ENCODE results near the gene RAPSN. TPM values are rescaled to one million over a fixed set of nuclear protein-coding genes. Genes with fewer than 3 reads are reported as not detected.

RAPSN gene
- total and polyA plus RNA-seq, 2 donors (not counting 1 experiment from before 2014, with no cell fraction given), result 0.25 to 1.0 TPM

- H3K4me3 Mint-ChIP-seq, result peak overlapping the region; percentile 100
- ATAC-seq (ENCODE audit: low read depth) (no peak), DNase-seq (peak; percentile 21)
- no peaks in the 10 kb centered on the region for H3K27me3 Mint-ChIP-seq
- Histone ChIP-seq H3K9ac (ENCODE audit: low read length) (peak overlapping the region; percentile 97), H3K79me2 (ENCODE audit: control insufficient read depth, insufficient read depth, low read length) (peaks cover 29% of the 10 kb centered on the region), H3K4me2 (replicated peaks; ENCODE audit: low read depth, low read length, poor library complexity, severe bottlenecking) (peak overlapping the region; percentile 73), H2AFZ (ENCODE audit: insufficient read depth, low read depth, low read length, poor library complexity, severe bottlenecking) (peak overlapping the region; percentile 100), H3K27me3 (replicated peaks in 1 of 4; ENCODE audit: control extremely low read depth in 1 of 4, control insufficient read depth in 3 of 4, insufficient read depth in 4 of 4, low read length in 3 of 4) (no peaks in the 10 kb centered on the region), H3K9me3 (ENCODE audit: control extremely low read depth in 1 of 3, control insufficient read depth in 2 of 3, insufficient read depth in 1 of 3, low read length in 2 of 3) (no peaks in the 10 kb centered on the region), H3K4me1 (ENCODE audit: control insufficient read depth in 2 of 2, insufficient read depth in 2 of 2, low read length in 2 of 2) (peaks cover 9 to 22% of the 10 kb centered on the region in 2 donors), H4K20me1 (ENCODE audit: control insufficient read depth, insufficient read depth, low read length, poor library complexity, severe bottlenecking) (no peaks in the 10 kb centered on the region), H3K27ac (ENCODE audit: low read length in 2 of 2) (peak overlapping the region; percentile 72 to 94), H3K4me3 (ENCODE audit: control extremely low read depth in 1 of 5, extremely low read depth in 1 of 5, insufficient read depth in 1 of 5, low read depth in 2 of 5, low read length in 4 of 5) (peak overlapping the region; percentile 88 to 99 (median 93)), H3K36me3 (replicated peaks in 1 of 2; ENCODE audit: control extremely low read depth in 1 of 2, control insufficient read depth in 1 of 2, extremely low read depth in 1 of 2, insufficient read depth in 2 of 2, low read length in 1 of 2) (peaks cover 0 to 25% of the 10 kb centered on the region in 2 experiments)
- H3K4me1 Mint-ChIP-seq, result peaks cover 25% of the 10 kb centered on the region
- TF ChIP-seq CTCF (IDR thresholded peaks at IDR 0.05) (no peak), EZH2 (IDR thresholded peaks at IDR 0.05; ENCODE audit: borderline replicate concordance, insufficient read depth, low read depth, low read length, poor library complexity, severe bottlenecking) (no peak)
- 0% methylated on average over 13 of the region's 14 CpGs for WGBS (ENCODE audit: insufficient coverage)
- intact Hi-C loops (cut with micrococcal nuclease), result loop anchor here (1.0 to 5.0 kb wide), 13 partner anchors 17 to 725 kb away; partner anchors contain the start of genes ACP2, AGBL2, ARHGAP1 and CELF1
- H3K9me3 Mint-ChIP-seq (ENCODE audit: insufficient read depth), result no peaks in the 10 kb centered on the region
- H3K27ac Mint-ChIP-seq, result peak overlapping the region; percentile 50
- POLR2A ChIA-PET, result interaction anchor here (0.5 to 1.7 kb wide), 4 partner anchors 14 to 177 kb away, joined by 3 to 10 read pairs (median 4); partner anchors contain the start of gene ACP2
- CTCF ChIA-PET, result interaction anchor here (1.2 to 4.3 kb wide), 2 partner anchors 14 to 29 kb away, joined by 3 to 35 read pairs; no protein-coding TSS in a partner anchor
These were observed 23.3 kb downstream of the RAPSN start for GRCh38 chr11:47425611-47426010.

DNA sequence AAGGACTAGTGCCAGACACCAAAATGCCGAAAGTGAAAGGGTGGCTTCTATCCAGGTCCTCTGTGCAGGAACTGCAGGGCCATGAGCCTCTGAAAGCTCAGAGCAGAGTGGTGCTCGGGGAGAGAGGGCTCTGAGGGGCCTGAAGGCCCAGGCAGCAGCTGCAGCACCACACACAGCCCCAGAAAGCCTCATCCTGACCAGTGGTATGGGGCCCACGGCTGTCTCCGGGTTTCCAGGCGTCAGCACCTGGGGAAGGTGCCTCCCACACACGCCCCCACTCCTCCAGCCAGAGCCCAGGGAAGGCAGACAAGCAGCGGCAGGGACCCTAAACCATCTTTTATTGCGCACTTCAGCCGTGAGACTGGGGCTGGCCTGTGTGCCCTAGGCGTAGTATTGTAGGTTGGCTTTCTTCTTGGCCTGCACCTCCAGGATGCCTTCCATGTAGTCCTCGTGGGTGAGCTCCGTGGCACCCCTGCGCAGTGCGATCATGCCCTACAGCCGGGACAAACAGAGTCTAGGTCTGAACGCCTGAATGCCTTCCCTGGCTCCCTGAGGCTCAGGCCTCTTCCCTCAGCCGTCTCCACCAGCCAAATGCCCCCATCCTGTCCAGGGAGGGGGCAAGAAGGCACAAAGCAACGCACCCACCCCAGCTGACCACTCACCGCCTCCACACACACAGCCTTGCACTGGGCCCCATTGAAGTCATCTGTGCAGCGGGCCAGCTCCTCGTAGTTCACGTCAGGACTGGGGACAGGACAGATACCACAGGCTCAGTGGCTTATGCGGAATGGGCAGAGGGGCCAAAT, 30.3 kb downstream of the RAPSN start:
- H3K27me3 ChIP-seq (replicated peaks in 1 of 4; ENCODE audit: control extremely low read depth in 1 of 4, control insufficient read depth in 3 of 4, insufficient read depth in 4 of 4, low read length in 3 of 4), result no peaks in the 10 kb centered on the region
- H3K9me3 ChIP-seq (ENCODE audit: control extremely low read depth in 1 of 3, control insufficient read depth in 2 of 3, insufficient read depth in 1 of 3, low read length in 2 of 3), result no peaks in the 10 kb centered on the region
- no peak for DNase-seq
- no peak overlapping the region for H3K27ac ChIP-seq (ENCODE audit: low read length in 2 of 2)
- no peak for ATAC-seq (ENCODE audit: low read depth)
- no peak overlapping the region for H2AFZ ChIP-seq (ENCODE audit: insufficient read depth, low read depth, low read length, poor library complexity, severe bottlenecking)
- H3K4me1 Mint-ChIP-seq, result no peaks in the 10 kb centered on the region
- no peak overlapping the region for H3K27ac Mint-ChIP-seq
- no peaks in the 10 kb centered on the region for H3K4me1 ChIP-seq (ENCODE audit: control insufficient read depth in 2 of 2, insufficient read depth in 2 of 2, low read length in 2 of 2)
- intact Hi-C loops (cut with micrococcal nuclease), result no loop called here
- 95% methylated on average over 23 of the region's 23 CpGs for WGBS (ENCODE audit: insufficient coverage)
- ChIA-PET CTCF (interaction anchor here (1.7 kb wide), 1 partner anchor 46 kb away, joined by 4 read pairs; no protein-coding TSS in a partner anchor), POLR2A (no interaction called here)
- no peak overlapping the region for H3K4me3 ChIP-seq (ENCODE audit: control extremely low read depth in 1 of 5, extremely low read depth in 1 of 5, insufficient read depth in 1 of 5, low read depth in 2 of 5, low read length in 4 of 5)
- no peak overlapping the region for H3K9ac ChIP-seq (ENCODE audit: low read length)
- H3K4me2 ChIP-seq (replicated peaks; ENCODE audit: low read depth, low read length, poor library complexity, severe bottlenecking), result no peak overlapping the region
- TF ChIP-seq CTCF (IDR thresholded peaks at IDR 0.05) (no peak), EZH2 (IDR thresholded peaks at IDR 0.05; ENCODE audit: borderline replicate concordance, insufficient read depth, low read depth, low read length, poor library complexity, severe bottlenecking) (no peak)
- peaks cover 5% of the 10 kb centered on the region for H3K79me2 ChIP-seq (ENCODE audit: control insufficient read depth, insufficient read depth, low read length)
- peaks cover 0 to 61% of the 10 kb centered on the region in 2 experiments for H3K36me3 ChIP-seq (replicated peaks in 1 of 2; ENCODE audit: control extremely low read depth in 1 of 2, control insufficient read depth in 1 of 2, extremely low read depth in 1 of 2, insufficient read depth in 2 of 2, low read length in 1 of 2)
- no peaks in the 10 kb centered on the region for H3K9me3 Mint-ChIP-seq (ENCODE audit: insufficient read depth)
- no peak overlapping the region for H3K4me3 Mint-ChIP-seq
- no peaks in the 10 kb centered on the region for H3K27me3 Mint-ChIP-seq
- H4K20me1 ChIP-seq (ENCODE audit: control insufficient read depth, insufficient read depth, low read length, poor library complexity, severe bottlenecking), result no peaks in the 10 kb centered on the region
